ENCODE data around the gene KCNQ4.

DNA sequence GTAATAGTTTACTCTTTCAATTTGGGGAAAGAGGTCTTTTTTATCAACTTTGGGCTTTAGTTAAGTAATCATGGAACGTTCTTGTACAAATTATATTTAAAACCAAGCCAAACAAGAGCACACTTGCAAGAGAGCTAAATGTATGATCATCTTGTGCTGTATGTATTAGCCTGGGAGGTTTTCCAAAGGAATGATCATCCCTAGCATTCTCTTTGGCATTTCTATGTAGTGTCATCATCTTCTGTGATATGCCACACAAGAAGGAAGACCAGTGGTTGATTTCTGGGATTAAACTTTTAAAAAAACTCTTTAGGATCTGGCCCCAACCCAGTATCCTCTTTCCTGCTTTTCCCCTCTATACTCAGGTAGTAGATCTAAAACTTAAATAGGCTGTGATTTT, 38.4 kb upstream of the KCNQ4 start:
- TF ChIP-seq, protein P1, sequence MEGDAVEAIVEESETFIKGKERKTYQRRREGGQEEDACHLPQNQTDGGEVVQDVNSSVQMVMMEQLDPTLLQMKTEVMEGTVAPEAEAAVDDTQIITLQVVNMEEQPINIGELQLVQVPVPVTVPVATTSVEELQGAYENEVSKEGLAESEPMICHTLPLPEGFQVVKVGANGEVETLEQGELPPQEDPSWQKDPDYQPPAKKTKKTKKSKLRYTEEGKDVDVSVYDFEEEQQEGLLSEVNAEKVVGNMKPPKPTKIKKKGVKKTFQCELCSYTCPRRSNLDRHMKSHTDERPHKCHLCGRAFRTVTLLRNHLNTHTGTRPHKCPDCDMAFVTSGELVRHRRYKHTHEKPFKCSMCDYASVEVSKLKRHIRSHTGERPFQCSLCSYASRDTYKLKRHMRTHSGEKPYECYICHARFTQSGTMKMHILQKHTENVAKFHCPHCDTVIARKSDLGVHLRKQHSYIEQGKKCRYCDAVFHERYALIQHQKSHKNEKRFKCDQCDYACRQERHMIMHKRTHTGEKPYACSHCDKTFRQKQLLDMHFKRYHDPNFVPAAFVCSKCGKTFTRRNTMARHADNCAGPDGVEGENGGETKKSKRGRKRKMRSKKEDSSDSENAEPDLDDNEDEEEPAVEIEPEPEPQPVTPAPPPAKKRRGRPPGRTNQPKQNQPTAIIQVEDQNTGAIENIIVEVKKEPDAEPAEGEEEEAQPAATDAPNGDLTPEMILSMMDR (IDR thresholded peaks at IDR 0.05; ENCODE audit: extremely low read depth in 1 of 2, insufficient read depth in 1 of 2, low read depth in 1 of 2, low read length in 2 of 2): no peak
- TF ChIP-seq POLR2AphosphoS5 (IDR thresholded peaks at IDR 0.05; ENCODE audit: insufficient read depth, low read depth, low read length): no peak
- no peak for TF ChIP-seq JUN (IDR thresholded peaks at IDR 0.05; ENCODE audit: borderline replicate concordance, insufficient read depth, insufficient read length, low read depth)
